GM12801 (cell line): ENCODE measurements around the gene RASSF8.

ENCODE experiments used
- TF ChIP-seq, protein P1 (sequence below): IDR thresholded peaks from one replicate; pipeline ENCODE4 v1.5.1; 2011; ENCODE audit warnings: control low read depth; ENCODE audit not compliant: insufficient read length; ENCODE audit errors: extremely low read depth

Gene RASSF8

DNA sequence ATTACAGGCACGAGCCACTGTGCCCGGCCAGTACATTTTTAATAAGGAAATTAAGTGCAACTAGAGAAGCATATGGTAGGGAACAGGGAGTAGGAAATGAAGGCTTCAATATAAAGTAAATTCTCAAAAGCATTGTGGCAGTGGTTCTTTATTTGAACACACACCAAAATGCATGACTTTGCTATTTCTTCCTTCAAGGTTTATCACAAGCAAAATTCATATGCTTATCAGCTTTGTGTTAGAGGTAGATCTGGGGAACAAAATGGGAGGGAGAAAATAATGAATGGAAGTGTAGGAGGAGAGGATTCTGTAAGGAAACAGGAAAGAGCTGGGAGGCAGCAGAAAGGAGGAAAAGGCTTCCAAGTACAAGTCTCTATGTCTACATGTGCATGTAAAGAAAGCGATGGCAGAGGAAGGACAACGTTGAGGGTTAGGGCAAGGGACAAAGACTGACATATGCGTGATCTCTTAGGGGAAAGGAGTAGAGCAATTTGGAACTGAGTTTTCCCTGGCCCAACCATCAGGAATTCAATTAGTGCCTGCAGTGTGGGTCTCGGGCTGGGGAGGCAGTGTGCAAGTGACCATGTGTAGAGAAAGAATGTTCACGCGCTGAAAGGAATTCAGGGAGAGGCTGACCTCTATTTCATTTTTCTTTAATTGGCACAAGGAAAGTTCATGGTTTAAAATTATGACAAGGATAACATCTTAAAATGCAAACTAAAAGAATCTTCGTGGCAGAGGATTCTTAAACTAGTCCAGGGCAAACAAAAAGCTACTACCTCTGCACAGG, 22.9 kb upstream of the RASSF8 start:
- TF ChIP-seq, protein P1, sequence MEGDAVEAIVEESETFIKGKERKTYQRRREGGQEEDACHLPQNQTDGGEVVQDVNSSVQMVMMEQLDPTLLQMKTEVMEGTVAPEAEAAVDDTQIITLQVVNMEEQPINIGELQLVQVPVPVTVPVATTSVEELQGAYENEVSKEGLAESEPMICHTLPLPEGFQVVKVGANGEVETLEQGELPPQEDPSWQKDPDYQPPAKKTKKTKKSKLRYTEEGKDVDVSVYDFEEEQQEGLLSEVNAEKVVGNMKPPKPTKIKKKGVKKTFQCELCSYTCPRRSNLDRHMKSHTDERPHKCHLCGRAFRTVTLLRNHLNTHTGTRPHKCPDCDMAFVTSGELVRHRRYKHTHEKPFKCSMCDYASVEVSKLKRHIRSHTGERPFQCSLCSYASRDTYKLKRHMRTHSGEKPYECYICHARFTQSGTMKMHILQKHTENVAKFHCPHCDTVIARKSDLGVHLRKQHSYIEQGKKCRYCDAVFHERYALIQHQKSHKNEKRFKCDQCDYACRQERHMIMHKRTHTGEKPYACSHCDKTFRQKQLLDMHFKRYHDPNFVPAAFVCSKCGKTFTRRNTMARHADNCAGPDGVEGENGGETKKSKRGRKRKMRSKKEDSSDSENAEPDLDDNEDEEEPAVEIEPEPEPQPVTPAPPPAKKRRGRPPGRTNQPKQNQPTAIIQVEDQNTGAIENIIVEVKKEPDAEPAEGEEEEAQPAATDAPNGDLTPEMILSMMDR: no peak

DNA sequence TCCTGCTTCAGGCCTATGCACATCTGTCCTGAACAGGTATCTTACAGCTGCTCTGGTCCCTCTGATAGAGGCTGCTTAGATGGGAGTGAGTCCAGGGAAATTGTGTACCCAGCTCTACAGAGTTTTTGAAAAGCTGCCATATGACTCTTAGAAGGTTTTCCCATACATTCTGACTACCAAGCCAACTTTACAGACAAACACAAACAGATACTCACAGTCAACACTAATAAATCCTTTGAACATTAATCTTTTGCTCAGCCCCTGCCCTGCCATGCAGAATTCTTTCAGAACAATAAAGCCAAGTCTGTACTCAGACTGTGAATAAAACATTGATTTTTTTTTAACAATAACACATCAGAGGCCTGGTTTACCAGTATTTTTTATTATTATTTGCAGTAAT, 21.4 kb upstream of the RASSF8 start:
- TF ChIP-seq, protein P1: no peak

DNA sequence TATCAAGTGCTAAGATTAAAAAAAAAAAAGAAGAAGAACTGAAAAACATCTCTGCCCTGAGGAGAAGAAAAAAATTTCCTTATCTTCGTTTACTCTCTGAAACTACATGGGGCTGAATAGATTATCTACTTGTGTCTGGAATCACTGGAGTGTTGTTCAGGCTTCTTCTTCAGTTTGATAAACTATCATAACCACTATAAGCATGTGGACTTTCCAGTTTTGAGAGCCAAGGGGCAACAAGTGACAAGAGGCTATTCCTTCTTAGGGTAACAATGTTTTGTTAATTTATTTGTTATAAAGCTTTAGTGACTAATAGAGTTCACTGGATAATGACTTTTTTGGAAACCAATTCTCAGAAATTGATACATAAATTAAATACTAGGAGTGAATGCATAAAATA, 19.9 kb upstream of the RASSF8 start:
- TF ChIP-seq, protein P1: no peak

DNA sequence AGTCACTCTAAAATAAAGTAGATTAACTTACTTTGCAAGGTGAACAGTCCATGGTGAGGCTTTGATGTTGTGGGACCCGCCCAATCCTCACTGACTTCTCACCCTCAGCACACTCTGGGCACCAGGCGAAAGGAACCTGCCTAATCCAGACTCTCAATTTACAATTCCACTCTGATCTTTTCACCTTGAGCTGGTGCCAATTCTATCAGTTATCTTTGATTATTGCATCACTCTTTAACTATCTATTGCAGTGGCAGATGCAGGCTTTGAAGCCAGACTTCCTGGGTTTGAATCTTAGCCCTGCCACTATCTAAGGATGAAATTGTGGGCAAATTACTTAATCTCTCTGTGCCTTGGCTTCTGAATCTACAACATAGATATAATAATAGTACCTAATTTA, 18.9 kb upstream of the RASSF8 start:
- TF ChIP-seq, protein P1: no peak

DNA sequence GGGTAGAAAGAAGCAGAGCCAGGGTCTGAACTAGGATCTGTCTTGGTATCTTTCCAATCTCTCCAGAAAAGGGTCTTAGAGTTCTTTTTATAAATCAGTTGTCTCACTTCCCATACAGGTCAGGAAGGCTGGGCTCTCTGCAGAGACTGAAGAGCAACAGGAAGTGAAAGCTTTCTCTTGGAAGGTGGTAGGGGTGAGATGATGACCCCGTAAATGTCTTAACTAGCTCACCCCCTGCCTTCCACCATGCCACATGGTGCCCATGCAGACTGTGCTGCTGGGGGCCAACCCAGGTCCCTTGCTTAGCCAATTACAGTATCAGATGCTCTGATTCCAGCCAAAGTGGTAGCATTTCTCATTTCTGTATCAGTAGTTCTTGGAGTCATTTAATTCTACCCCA, 17.6 kb upstream of the RASSF8 start:
- TF ChIP-seq, protein P1: no peak

DNA sequence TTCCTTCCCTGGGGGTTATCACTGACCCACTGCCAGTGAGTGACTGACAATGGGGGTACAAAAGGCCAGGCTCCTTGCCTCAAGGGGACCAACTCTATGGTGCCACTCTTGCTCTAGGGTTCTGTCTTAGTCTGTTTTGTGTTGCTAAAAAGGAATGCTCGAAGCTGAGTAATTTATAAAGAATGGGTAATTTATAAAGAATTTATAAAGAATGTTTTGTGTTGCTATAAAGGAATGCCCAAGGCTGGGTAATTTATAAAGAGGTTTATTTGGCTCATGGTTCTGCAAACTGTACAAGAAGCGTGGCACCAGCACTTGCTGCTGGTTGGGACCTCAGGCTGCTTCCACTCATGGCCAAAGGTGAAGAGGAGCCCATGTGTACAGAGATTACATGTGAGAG, 15.8 kb upstream of the RASSF8 start:
- TF ChIP-seq, protein P1: no peak

DNA sequence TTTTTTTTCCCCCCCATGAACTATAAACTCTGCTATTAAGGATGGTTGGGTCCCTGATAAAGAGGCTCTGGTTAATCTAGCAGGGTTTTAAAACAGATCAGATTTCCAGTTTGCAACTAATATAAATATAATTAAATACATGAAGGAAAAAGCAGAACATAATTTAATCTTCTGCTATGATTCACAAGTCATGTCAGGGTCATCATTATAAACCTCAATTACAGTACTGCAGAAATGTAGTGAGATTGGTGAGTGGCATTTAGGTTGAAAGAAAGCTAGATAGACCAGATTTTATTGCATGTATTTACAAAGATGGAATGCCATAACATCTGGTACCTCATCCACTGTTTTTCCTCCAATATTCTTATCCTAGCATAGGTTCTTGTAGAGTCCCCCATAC, 14.5 kb upstream of the RASSF8 start:
- TF ChIP-seq, protein P1: no peak
